Neural progenitor cell (in vitro differentiated cells): ENCODE data around the gene FYN.

ENCODE experiments used
- EZH2 ChIP-seq: fragments of 200-600 bp; sonication (generic); IDR thresholded peaks from 2 replicates; pipeline ENCODE4 v1.6.1; 2017; ENCODE audit warnings: antibody characterized with exemption, mild to moderate bottlenecking, moderate library complexity
- TF ChIP-seq, protein P1 (sequence below): fragments of 200-600 bp; sonication (generic); IDR thresholded peaks from 2 replicates; pipeline ENCODE4 v1.5.1; 2017; ENCODE audit warnings: antibody characterized with exemption, mild to moderate bottlenecking

GRCh38 chr6:111732390-111732789, 140.9 kb downstream of the FYN start:
- TF ChIP-seq, protein P1, sequence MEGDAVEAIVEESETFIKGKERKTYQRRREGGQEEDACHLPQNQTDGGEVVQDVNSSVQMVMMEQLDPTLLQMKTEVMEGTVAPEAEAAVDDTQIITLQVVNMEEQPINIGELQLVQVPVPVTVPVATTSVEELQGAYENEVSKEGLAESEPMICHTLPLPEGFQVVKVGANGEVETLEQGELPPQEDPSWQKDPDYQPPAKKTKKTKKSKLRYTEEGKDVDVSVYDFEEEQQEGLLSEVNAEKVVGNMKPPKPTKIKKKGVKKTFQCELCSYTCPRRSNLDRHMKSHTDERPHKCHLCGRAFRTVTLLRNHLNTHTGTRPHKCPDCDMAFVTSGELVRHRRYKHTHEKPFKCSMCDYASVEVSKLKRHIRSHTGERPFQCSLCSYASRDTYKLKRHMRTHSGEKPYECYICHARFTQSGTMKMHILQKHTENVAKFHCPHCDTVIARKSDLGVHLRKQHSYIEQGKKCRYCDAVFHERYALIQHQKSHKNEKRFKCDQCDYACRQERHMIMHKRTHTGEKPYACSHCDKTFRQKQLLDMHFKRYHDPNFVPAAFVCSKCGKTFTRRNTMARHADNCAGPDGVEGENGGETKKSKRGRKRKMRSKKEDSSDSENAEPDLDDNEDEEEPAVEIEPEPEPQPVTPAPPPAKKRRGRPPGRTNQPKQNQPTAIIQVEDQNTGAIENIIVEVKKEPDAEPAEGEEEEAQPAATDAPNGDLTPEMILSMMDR: no peak
- TF ChIP-seq EZH2: no peak
